ENCODE results near the gene TMC8. TPM values are rescaled to one million over a fixed set of nuclear protein-coding genes. Genes with fewer than 3 reads are reported as not detected.
"Not testable (repeated sequence)": the region's sequence is repeated elsewhere in the genome, so short reads cannot be mapped to it uniquely, and the experiment has no call there.

The TMC8 gene
- total and polyA plus RNA-seq, 3 experiments from 2014 or later, result 117 to 139 (median 126) TPM

DNA sequence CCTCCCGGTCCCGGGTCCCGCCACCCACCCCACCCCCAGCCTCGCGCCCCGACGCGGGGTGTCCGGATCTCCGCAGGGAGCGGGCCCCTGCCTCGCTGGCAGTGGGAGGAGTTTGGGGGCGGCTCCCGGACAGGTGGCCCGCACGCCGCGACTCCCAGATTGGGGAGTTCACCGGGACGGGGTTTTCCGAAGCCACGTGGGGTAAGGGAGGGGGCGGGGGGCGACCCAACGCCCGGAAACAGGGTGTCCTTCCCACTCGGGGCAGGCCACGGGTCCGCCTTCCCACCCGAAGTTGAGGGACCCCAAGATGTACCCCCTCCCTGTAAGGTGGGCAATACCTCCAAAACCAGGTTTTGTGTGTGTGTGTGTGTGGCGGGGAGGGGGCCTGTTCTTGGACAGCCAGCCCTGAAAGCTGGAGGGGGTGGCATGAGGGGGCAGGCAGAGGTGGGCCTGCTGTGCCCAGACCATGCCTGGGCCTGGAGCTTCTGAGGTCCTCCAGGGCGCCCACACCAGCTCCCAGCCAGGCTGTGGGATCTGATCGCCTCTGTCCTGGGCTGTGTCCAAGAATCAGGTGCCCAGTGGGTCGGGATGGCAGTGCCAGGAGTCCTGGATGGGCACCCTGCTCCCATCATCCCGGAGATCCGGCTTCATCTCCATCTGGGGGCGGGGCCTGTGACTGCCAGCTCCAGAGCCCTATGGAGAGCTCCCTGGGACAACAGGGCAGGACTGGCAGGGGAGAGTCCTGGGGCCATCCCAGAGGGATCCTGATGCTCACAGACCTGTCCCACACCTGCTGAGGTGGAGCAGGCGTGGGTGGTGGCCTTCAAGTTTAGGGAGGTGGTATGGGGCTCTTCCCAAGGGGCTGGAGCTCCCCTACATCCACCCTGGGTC, 38.6 kb downstream of the TMC8 start:
- Histone ChIP-seq H3K4me3 (ENCODE audit: low read length) (peak overlapping the region; percentile 49), H3K27ac (ENCODE audit: low read depth, low read length) (peak overlapping the region; percentile 45), H3K36me3 (ENCODE audit: insufficient read depth, low read length) (no peaks in the 10 kb centered on the region), H3K4me1 (ENCODE audit: insufficient read depth, low read length) (peaks cover 34% of the 10 kb centered on the region), H3K9me3 (ENCODE audit: low read length) (no peaks in the 10 kb centered on the region), H3K27me3 (ENCODE audit: insufficient read depth, low read length, poor library complexity, severe bottlenecking) (no peaks in the 10 kb centered on the region)
- POLR2A ChIA-PET, result interaction anchor here (0.5 to 1.0 kb wide), 4 partner anchors 30 to 501 kb away, joined by 3 to 6 read pairs (median 3); no protein-coding TSS in a partner anchor
- no peaks in the 10 kb centered on the region for H3K27me3 Mint-ChIP-seq
- no peaks in the 10 kb centered on the region for H3K9me3 Mint-ChIP-seq
- peaks cover 27 to 50% (median 34%) of the 10 kb centered on the region in 3 donors for H3K4me1 Mint-ChIP-seq
- H3K4me3 Mint-ChIP-seq, result peak overlapping the region; percentile 62 to 85 (median 68)
- H3K36me3 Mint-ChIP-seq, result peaks cover 0 to 34% (median 0%) of the 10 kb centered on the region in 3 donors
- CTCF ChIA-PET, result interaction anchor here (0.7 to 1.2 kb wide), 2 partner anchors 41 to 55 kb away, joined by 3 to 4 read pairs; partner anchors contain the start of gene TMC6
- DNase-seq, result peak; percentile 44 to 80 (median 50)
- H3K27ac Mint-ChIP-seq, result peak overlapping the region in 7 of 8 donors; percentile 35 to 89 (median 74)

GRCh38 chr17:78170692-78171590, 40.4 kb downstream of the TMC8 start:
- ChIA-PET POLR2A (no interaction called here), CTCF (interaction anchor here (1.4 kb wide), 1 partner anchor 15 kb away, joined by 3 read pairs; no protein-coding TSS in a partner anchor)
- H3K27ac Mint-ChIP-seq, result peak overlapping the region in 7 of 8 donors; percentile 66 to 84 (median 70)
- no peak overlapping the region for H3K4me3 ChIP-seq (ENCODE audit: low read length)
- H3K27me3 Mint-ChIP-seq, result no peaks in the 10 kb centered on the region
- no peaks in the 10 kb centered on the region for H3K27me3 ChIP-seq (ENCODE audit: insufficient read depth, low read length, poor library complexity, severe bottlenecking)
- H3K36me3 ChIP-seq (ENCODE audit: insufficient read depth, low read length), result no peaks in the 10 kb centered on the region
- no peaks in the 10 kb centered on the region for H3K9me3 ChIP-seq (ENCODE audit: low read length)
- H3K27ac ChIP-seq (ENCODE audit: low read depth, low read length), result no peak overlapping the region
- no peaks in the 10 kb centered on the region for H3K9me3 Mint-ChIP-seq
- H3K36me3 Mint-ChIP-seq, result peaks cover 0 to 34% (median 0%) of the 10 kb centered on the region in 3 donors
- peaks cover 41% of the 10 kb centered on the region for H3K4me1 ChIP-seq (ENCODE audit: insufficient read depth, low read length)
- peak overlapping the region in 5 of 7 donors; percentile 50 to 78 (median 64) for H3K4me3 Mint-ChIP-seq
- peaks cover 28 to 60% (median 37%) of the 10 kb centered on the region in 3 donors for H3K4me1 Mint-ChIP-seq
- no peak for DNase-seq

GRCh38 chr17:78171591-78172248, 41.1 kb downstream of the TMC8 start:
- DNase-seq; H3K9me3 ChIP-seq (ENCODE audit: low read length); H3K4me3 ChIP-seq (ENCODE audit: low read length); H3K36me3 ChIP-seq (ENCODE audit: insufficient read depth, low read length); POLR2A ChIA-PET; H3K27ac ChIP-seq (ENCODE audit: low read depth, low read length); H3K9me3 Mint-ChIP-seq; H3K27me3 Mint-ChIP-seq; H3K27me3 ChIP-seq (ENCODE audit: insufficient read depth, low read length, poor library complexity, severe bottlenecking): not testable (repeated sequence)
- Mint-ChIP-seq H3K4me3 (peak overlapping the region in 2 of 7 donors; percentile 13 to 15), H3K27ac (peak overlapping the region in 5 of 8 donors; percentile 26 to 84 (median 47)), H3K4me1 (peaks cover 31 to 67% (median 44%) of the 10 kb centered on the region in 3 donors), H3K36me3 (peaks cover 0 to 34% (median 0%) of the 10 kb centered on the region in 3 donors)
- CTCF ChIA-PET, result interaction anchor here (0.7 to 1.4 kb wide), 3 partner anchors 14 to 87 kb away, joined by 3 to 4 read pairs (median 3); no protein-coding TSS in a partner anchor
- H3K4me1 ChIP-seq (ENCODE audit: insufficient read depth, low read length), result peaks cover 49% of the 10 kb centered on the region

DNA sequence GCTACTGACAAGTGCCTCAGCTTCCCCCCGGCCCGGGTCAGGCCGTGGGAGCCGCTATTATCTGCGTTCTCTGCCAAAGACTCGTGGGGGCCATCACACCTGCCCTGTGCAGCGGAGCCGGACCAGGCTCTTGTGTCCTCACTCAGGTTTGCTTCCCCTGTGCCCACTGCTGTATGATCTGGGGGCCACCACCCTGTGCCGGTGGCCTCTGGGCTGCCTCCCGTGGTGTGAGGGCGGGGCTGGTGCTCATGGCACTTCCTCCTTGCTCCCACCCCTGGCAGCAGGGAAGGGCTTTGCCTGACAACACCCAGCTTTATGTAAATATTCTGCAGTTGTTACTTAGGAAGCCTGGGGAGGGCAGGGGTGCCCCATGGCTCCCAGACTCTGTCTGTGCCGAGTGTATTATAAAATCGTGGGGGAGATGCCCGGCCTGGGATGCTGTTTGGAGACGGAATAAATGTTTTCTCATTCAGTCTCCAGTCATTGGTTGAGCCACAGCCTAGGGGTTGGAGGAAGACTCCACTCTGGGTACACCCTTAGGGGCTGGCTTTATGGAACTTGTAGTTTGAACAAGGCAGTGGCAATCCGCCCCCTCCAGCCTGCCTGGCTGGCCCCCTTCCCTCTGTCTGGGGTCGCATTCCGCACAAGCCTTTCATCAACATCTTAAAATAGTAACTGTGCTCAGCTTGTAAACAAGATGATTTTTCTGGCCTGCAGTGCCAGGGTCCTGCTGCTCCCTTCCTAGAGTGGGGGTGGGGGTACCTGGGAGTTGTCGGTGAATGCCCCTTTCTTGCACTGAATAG, 41.9 kb downstream of the TMC8 start:
- Mint-ChIP-seq H3K27me3 (no peaks in the 10 kb centered on the region), H3K4me1 (peaks cover 33 to 71% (median 44%) of the 10 kb centered on the region in 3 donors), H3K9me3 (no peaks in the 10 kb centered on the region), H3K36me3 (peaks cover 0 to 34% (median 0%) of the 10 kb centered on the region in 3 donors), H3K4me3 (peak overlapping the region in 2 of 7 donors; percentile 44 to 50), H3K27ac (peak overlapping the region in 7 of 8 donors; percentile 40 to 89 (median 78))
- Histone ChIP-seq H3K4me1 (ENCODE audit: insufficient read depth, low read length) (peaks cover 52% of the 10 kb centered on the region), H3K4me3 (ENCODE audit: low read length) (no peak overlapping the region), H3K27me3 (ENCODE audit: insufficient read depth, low read length, poor library complexity, severe bottlenecking) (no peaks in the 10 kb centered on the region), H3K9me3 (ENCODE audit: low read length) (no peaks in the 10 kb centered on the region), H3K36me3 (ENCODE audit: insufficient read depth, low read length) (no peaks in the 10 kb centered on the region), H3K27ac (ENCODE audit: low read depth, low read length) (no peak overlapping the region)
- ChIA-PET CTCF (interaction anchor here (0.7 to 1.2 kb wide), 2 partner anchors 47 to 87 kb away, joined by 3 to 4 read pairs; no protein-coding TSS in a partner anchor), POLR2A (no interaction called here)
- no peak for DNase-seq

- no peak overlapping the region for H3K4me3 ChIP-seq (ENCODE audit: low read length)
- Mint-ChIP-seq H3K4me3 (peak overlapping the region in 3 of 7 donors; percentile 50 to 55 (median 55)), H3K9me3 (no peaks in the 10 kb centered on the region), H3K4me1 (peaks cover 33 to 69% (median 44%) of the 10 kb centered on the region in 3 donors), H3K27ac (peak overlapping the region; percentile 40 to 89 (median 82)), H3K36me3 (peaks cover 0 to 34% (median 0%) of the 10 kb centered on the region in 3 donors), H3K27me3 (no peaks in the 10 kb centered on the region)
- no peak overlapping the region for H3K27ac ChIP-seq (ENCODE audit: low read depth, low read length)
- no peaks in the 10 kb centered on the region for H3K27me3 ChIP-seq (ENCODE audit: insufficient read depth, low read length, poor library complexity, severe bottlenecking)
- CTCF ChIA-PET, result interaction anchor here (0.6 to 1.7 kb wide), 4 partner anchors 39 to 88 kb away, joined by 3 to 4 read pairs (median 3); no protein-coding TSS in a partner anchor
- H3K9me3 ChIP-seq (ENCODE audit: low read length), result no peaks in the 10 kb centered on the region
- POLR2A ChIA-PET, result interaction anchor here (1.0 kb wide), 1 partner anchor 35 kb away, joined by 3 read pairs; no protein-coding TSS in a partner anchor
- peaks cover 47% of the 10 kb centered on the region for H3K4me1 ChIP-seq (ENCODE audit: insufficient read depth, low read length)
- no peaks in the 10 kb centered on the region for H3K36me3 ChIP-seq (ENCODE audit: insufficient read depth, low read length)
- DNase-seq, result peak in 2 of 5 donors; percentile 28 to 29
Observed at GRCh38 chr17:78173097-78173715, 42.6 kb downstream of the TMC8 start.

DNA sequence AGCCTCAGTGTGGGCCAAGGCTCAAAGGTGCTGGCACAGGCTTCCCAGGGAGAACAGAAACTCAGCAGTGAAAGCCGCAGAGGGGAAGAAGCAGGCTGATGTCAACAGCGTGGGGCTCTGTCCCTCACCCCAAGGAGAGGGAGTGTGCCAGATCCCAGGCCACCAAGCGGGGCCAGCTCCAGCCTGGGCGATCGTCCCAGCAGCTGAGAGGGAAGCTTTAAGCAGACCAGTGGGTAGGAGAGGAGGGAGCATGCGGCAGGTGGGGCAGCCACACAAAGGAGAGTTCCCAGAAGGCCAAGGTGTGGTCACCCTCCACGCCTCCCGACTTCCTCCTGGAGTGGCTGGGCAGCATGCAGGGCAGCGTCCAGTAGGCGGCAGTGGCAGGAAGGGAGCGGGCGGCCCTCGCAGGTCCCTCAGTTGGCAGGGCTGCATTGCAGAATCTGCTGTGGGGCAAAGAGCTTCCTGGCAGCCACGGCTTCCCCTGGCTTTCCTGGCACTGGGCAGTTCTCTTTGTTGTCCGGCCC, 43.8 kb downstream of the TMC8 start:
- Histone ChIP-seq H3K27ac (ENCODE audit: low read depth, low read length) (no peak overlapping the region), H3K4me3 (ENCODE audit: low read length) (no peak overlapping the region), H3K4me1 (ENCODE audit: insufficient read depth, low read length) (peaks cover 44% of the 10 kb centered on the region), H3K9me3 (ENCODE audit: low read length) (no peaks in the 10 kb centered on the region), H3K27me3 (ENCODE audit: insufficient read depth, low read length, poor library complexity, severe bottlenecking) (no peaks in the 10 kb centered on the region), H3K36me3 (ENCODE audit: insufficient read depth, low read length) (no peaks in the 10 kb centered on the region)
- no peak overlapping the region for H3K4me3 Mint-ChIP-seq
- POLR2A ChIA-PET, result no interaction called here
- no peaks in the 10 kb centered on the region for H3K9me3 Mint-ChIP-seq
- CTCF ChIA-PET, result interaction anchor here (1.0 to 2.5 kb wide), 4 partner anchors 12 to 77 kb away, joined by 3 to 13 read pairs (median 4); no protein-coding TSS in a partner anchor
- H3K4me1 Mint-ChIP-seq, result peaks cover 32 to 67% (median 44%) of the 10 kb centered on the region in 3 donors
- H3K27me3 Mint-ChIP-seq, result no peaks in the 10 kb centered on the region
- peak overlapping the region in 3 of 8 donors; percentile 38 to 89 (median 76) for H3K27ac Mint-ChIP-seq
- DNase-seq, result no peak
- H3K36me3 Mint-ChIP-seq, result peaks cover 0 to 34% (median 0%) of the 10 kb centered on the region in 3 donors
